Stimulated activated CD4-positive, alpha-beta T cell treated with anti-CD3 and anti-CD28 coated beads, Interleukin-1b, Interleukin-23, amount 100 ng/mL, for 24 hours (primary cell): ENCODE data around the gene MCOLN2.
"Not testable (repeated sequence)": the region's sequence is repeated elsewhere in the genome, so short reads cannot be mapped to it uniquely, and the experiment has no call there.

Source experiments
- DNase-seq, 4 experiments: peaks; one replicate each; pipeline ENCODE4 v3.0.0-alpha.2; 2020; ENCODE audit warnings: low read depth in 4 of 4, low spot score in 1 of 4

Gene MCOLN2

DNA sequence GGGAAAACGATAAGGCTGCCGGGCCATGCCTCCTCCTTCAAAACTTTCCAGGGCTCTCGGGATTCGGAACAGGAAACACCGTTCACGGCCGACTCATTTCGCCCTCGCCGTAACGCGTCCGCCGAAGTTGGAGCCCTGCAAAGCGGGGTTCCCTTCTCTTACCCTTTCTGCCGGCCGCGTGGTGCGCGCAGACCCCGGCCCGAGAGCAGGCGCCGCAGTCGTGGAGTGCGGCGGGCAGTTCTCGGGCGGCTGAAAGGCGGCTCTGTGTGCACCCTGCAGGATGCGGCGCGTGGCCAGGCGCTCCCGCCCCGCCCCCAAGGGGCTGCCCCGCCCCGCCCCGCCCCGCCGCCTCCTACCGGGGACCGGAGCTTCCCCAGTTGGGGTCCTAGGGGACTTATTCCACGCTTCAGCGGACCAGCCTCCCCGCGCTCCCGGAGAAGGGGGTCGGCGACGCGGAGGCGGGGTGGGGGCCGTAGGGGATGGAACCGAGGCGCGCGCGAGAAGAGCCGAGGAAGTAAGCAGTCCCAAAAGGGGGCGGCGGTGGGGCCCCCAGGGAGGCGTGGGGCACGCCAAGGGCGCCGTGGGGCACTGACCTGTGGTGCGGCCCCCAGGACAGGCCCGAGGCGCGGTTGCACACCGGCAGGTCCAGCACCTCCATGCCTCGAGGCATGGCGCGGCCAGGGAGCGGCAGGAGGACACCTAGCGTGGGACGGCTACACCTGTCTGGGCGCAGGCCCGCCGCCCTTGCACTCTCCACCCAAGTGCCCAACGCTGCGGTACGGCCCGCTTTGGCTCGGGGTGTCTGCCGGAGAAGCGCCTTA, at the start of gene MCOLN2:
Gene MCOLN2 (minus strand): TSS at position 268 of the 821 bp plus-strand sequence. CDS start 241 bp downstream, at position 27.
- peak in 2 of 4 experiments; percentile 29 to 45 for DNase-seq

DNA sequence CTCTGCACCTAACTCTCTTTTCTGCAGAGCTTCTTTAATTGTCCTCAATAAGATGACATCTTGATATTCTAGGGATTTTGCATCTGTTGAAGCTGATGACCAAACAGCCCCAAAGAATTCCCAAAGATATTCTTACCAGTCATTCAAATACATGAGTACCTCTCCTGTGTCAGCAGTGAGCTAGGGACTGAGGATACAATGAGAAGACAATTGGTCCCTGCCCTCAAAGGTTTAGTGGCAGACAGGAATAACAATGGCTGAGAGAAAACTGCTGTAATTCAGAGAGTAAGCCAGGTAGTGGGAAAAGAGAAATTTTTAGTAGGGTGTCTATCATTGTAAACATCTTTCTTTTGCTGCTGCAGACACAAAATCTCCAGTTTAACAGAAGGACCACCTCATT, 45.5 kb upstream of the MCOLN2 start:
- DNase-seq, result no peak

DNA sequence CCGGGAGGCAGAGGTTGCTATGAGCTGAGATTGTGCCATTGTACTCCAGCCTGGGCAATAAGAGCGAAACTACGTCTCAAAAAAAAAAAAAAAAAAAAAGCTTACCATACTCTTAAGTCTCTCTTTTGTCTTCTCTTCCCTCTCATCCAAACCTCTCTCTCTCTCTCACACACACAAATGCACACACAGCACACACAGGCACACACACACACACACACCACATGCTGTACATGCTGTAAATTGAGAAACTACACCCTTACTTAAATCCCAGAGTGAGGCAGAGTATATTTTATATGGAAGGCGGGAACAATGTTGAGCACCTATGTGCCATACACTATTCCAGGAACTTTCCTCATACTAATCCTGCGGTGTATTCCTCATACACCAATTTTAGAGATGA, 44.9 kb upstream of the MCOLN2 start:
- DNase-seq, result no peak

DNA sequence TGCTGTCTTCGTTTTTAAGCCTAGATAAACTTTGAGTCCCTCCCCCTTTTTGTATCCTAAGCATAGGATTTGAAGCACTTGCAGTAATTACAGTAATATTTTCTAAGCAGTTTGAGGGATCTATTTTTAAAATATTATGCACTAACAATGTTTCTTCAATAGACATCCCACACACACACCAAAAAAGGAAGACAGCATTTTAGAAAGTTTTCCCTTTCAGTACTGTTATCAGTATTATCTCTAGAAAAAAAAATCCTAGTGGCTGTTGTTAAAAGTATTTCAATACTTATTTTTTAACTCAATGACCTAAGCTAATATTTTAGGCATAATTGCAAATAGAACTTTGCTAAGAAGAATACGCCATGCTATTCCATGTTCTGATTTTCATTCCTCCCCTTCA, 36.3 kb upstream of the MCOLN2 start:
- no peak for DNase-seq

DNA sequence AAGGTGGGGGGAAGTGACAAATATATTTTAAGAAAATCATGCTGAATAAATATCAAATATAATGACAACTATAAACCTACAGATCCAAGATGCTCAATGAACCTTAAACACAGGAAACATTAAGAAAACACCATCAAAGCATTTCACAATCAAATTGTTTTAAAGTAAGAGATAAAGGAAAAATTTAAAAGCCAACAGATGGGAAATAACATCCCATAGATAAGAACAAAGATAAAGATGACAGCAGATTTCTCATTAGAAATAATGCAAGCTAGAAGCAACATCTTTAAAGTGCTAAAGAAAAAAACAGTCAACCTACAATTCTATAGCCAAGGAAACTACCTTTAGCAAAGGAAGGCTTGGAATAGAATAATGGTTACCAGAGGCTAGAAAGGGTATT, 33.6 kb upstream of the MCOLN2 start:
- no peak for DNase-seq

DNA sequence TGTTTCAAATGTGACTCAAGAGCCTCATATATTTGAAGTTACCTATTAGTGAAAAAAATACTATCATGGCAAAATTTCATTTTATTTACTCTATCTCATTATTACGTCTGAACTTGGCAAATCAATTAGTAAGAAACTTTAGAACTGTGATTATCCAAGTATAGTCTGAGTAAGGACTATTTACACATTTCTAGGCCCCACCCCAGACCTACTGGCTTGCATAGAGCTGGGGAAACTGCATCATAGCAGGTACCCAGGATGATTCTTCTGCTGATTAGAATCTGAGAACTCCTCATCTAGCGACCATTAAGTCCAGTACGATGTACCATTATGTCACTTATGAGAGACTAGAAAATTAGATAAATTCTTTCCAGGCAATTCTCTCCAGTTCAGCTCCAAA, 31.2 kb upstream of the MCOLN2 start:
- no peak for DNase-seq

DNA sequence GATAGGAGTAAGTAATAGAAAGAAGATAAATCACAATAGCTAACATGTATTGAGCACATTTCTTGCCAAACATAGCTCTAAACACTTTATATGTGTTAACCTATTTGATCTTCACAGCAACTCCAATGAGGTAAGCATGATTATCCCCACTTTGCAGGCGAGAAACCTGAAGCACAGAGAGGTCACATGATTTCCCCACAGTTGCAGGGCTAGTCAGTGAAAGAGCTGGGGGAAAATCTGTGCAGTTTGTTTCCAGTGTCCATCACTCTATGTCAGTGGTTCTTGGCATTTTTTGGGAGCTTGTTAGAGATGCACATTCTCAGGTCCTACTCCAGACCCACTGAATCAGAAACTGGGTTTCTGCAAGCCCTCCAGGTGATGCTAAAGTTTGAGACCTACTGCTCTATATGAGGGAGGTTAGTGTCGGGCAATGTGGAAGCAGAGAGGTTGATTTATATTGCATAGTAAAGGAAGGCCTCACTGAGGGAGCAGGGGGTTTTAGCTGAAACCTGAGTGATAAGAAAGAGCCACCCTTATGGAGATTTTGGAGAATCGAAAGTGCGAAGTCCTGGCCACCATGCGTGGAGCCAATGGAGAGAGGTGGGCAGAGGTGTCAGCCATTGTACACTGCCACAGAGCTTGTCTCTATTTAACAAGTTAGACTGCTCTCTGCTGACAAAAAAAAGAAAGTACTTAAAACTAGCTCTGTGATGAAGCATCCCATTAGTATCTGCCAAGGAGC, 30.5 kb upstream of the MCOLN2 start:
- DNase-seq, result no peak

DNA sequence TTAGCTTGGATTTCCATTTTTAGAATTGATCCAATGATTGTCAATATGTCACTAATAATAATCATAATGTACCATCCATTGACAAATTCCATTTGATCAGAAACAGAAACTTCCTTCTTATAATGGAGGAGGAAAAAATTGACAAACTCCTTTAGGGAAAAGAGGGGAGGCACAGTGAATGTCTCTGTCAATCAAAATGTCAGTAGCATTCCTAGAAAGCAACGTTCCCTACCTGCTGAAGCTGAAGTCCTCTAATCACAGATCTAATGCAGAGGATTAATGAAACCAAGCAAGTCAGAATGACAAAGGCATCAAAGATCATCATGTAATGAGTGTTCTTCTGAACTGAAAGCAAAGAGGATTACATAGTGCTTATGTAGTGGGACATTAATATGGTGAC, 29.0 kb upstream of the MCOLN2 start:
- no peak for DNase-seq

DNA sequence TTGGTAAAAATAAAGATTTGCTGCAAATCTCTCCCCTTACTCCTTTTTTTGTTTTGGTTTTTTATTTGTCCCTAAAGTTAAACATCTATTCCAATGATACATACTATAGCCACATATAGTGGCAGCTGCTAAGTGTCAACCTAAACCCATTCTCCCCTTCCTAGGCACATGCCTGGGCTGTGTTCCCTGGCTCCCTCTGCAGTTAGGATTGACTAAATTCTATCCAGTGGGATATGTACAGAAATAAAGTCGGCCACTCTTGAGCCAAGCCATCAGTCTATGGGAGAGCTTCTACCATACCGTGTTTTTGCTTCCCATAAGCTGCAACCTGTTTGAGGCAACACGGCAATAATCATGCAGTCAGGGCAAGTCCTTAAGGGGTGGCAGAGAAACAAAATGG, 27.8 kb upstream of the MCOLN2 start:
- DNase-seq, result no peak

DNA sequence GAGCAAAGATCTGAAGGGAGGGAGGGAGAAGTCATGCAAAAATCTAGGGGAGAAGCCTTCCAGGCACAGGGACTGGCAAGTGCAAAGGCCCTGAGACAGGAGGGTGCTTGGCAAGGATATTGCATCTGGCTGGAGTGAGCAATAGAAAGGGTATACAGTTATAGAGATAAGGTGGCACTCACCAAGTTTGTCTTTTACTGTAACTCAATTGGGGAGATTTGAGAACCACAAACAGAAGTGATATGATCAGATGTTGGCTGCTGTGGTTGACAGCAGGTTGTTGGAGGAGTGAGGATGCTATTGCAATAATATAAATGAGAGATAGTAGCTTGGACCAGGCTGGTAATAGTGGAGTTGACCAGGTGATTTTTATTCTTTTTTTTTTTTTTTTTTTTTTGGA, 25.8 kb upstream of the MCOLN2 start:
- no peak for DNase-seq

DNA sequence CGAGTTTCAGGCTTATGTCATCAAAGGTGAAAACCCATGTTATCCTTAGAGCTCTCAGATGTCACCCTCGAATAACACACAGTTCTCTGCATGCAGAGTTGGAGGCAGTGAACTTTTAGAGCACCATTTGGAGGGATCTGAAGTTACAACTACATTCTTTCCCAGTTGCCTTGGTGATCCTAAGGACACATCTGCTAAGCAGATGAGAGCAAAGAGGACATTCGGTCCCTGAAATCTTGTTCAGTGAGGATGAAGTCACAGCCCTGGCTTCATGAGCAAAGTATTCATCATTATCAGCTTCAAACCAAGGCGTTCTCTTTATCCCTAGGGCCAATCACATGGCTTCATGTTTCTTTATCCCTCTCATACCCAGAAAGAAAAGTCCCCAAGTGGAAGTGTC, 23.1 kb upstream of the MCOLN2 start:
- no peak for DNase-seq

DNA sequence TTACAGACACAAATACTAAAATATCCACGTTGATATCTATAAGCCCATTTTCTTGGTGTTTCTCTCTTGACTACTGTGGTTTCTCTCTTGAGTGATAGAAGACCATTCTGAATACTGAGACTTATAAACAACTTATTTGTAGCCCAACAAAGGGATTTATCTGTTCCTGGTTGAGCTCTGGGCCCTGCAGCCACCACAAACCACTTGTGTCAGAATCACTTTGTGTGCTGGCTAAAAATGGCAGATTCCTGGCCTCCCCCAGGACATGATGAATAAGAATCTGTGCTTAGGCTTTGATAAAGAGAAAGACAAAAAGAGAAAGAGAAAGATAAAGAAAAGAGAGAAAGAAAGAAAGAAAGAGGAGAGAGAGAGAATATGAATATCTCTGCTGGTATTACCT, 18.9 kb upstream of the MCOLN2 start:
- DNase-seq, result no peak

DNA sequence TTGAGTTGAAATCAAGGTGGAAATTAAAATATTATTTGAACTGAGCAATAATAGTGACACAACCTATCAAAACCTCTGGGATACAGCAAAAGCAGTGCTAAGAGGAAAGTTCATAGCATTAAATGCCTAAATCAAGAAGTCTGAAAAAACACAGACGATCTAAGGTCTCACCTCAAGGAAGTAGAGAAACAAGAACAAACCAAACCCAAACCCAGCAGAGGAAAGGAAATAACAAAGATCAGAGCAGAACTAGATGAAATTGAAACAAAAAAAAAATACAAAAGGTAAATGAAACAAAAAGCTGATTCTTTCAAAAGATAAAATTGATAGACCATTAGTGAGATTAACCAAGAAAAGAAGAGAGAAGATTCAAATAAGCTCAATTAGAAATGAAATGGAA, 8.7 kb upstream of the MCOLN2 start:
- not testable (repeated sequence) for DNase-seq

DNA sequence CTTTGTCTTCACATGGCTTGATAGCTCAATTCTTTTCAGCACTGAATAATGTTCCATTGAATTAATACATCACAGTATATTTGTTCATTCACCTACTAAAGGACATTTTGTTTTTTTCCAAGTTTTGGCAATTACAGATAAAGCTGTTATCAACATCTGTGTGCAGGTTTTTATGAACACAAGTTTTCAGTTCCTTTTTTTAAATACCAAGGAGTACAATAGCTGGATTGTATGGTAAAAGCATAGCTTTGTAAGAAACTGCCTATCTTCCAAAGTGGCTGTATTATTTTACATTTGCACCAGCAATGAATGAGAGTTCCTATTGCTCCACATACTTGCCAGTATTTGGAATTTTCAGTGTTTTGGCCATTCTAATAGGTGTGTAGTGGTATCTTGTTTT, 4.8 kb upstream of the MCOLN2 start:
- no peak for DNase-seq

DNA sequence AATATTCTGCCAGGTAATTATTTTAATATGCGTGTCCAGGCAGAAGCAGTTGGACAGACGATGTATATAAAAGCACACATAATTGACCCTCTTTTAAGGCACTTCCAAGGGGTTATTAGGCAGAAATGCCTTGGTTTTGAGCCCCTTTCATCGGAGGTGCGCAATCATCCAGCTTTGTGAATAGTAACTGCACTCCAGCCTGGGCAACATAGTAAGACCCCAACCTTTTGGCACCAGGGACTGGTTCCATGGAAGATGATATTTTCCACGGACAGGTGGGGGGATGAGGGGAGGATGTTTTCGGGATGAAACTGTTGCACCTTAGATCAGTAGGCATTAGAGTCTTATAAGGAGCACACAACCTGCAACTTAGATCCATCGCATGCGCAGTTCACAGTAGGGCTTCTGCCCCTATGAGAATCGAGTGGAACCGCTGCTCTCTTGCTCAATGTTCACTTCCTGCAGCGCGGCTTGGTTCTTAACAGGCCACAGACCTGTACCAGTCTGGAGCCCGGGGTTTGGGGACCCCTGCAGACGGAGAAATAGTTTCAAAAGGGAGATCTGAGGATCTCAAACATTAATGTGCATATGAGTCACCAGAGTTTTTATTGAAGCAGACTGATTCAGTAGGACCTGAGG, 1.8 kb upstream of the MCOLN2 start:
- no peak for DNase-seq

DNA sequence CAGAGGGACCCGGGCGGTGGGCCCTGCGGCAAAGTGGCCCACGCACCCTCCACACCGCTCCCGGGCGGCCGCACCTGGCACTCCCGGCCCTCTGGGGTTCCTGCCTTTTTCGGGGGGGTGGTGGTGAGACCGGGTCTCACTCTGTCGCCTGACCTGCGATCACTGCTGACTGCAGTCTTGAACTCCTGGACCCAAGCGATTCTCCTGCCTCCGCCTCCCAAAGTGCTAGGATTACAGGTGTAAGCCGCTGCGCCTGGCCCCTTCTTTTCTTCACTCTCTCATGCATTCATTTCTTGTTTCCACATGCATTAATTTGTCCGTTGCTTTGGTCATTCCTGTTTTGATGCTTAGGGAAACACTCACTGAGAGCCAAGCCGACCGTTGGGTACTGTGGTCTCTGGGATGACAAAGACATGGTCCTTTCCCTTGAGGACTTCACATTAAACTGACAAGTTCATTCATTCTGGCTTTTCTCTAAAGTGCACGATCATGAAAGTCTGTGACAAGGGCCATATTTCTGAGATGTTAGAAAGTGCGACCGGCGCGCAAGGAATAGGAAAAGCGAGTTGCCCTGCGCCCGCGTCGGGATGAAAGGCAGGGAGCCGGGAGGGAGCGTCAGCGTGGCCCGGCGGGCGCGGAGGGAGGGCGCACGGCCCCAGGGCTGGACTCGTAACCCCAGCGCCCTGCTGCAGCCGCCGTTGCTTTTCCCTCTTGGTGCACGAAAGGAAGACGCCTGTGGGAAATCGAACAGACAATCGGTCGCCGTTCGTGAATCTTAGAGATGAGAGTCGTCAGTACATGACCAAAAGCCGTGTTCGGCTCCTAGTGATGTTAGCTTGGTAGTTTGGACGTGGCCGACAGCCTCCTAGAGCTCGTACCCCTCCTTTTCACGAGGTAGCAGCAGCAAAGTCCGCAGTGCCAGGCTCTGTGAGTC, 1.0 kb upstream of the MCOLN2 start:
- DNase-seq, result no peak

DNA sequence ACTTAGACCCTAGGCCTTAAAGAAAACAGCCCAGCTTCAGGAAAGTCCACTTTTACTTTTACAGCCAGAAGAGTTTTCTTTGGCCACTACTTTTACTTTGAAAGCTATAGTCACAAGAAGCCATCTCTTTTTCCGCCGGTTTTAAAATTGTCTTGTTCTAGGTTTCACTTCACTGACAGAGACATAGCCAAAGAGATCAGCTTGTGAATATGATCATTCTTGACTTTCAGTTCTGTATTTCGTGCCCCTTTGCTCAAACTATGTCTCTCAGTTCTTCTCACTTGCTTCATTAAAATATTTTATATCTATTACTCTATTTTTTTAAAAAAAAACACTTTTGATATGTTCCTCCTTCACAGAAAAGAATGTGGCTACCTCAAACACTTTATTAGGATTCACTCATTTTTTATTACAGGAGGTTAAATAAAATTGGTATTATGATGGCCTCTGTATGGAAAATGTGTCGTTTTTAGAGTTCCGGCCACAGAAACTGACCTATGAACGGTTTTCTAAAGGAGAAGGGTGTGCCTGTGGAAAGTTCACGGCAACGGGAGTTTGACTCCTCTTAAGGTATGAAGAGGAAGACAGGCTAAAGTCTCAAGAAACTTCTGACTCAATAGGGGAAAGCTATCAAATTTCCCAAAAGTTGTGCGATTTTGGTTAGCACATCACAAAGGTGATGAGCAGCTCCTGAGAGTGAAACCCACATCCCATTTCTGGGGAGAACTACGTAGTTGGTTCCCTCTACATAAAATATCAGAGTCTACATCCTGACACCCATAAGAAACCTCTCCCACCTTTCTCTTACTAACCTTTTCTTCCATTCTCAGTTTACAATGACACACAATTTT, 1.2 kb downstream of the MCOLN2 start:
- DNase-seq, result no peak

DNA sequence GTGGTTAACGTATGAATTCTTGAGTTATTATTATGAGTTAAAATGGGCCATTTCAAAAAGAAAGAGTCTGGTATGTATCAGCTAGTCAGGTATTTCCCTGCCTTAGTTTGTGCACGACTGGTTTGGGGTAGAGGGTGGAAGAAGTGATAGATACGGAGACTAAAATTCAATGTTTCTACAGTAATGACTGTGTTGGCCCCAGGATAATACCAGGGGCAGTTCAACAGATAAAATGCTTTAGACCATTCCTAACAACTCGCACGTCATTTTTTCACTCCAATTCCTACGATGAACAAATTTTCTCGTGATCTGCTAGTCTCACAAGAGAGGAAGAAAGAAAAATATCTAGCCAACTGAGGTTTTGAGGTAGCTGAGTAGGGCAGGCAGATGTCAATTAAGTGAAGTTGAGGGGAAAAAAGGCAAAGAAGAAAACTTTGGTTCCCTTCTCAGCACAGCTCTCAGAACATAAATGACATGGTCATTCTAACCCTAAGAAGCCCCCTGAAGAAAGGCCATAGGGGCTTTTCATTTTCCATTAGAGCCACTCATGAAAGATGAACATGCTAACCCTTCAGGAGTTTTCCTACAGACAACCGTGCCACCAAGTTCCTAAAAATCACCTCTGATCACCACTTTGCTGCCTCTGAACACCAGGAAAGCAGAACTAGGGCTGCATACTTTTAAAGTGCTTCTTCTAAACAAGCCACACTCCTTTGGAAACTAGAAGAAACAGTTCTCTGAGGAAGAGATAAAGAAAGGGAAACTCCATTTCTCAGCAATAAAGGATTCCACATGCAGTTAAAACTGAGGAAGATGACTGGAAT, 5.6 kb downstream of the MCOLN2 start:
- DNase-seq, result no peak

DNA sequence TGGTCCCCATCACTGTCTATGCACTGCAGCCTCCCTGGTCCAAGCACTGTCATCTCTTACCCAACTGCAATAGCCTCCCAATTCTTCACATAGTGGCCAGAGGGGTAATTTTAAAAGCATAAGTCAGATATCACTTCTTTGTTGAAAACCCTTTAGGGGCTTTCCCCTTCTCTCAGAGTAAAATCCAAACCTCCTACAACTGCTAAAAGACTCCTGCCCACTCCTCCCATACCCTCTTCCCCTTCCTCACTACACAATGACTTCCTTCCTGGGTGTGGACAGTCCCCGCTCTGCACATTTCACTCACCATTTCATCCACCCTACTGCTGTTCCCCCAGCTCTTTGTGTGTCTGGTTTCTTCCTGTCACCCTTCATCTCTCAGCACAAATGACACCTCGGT, 8.3 kb downstream of the MCOLN2 start:
- DNase-seq, result no peak
